SK-N-MC (cell line): ENCODE results near the gene HIVEP2.

ENCODE experiments used
- EZH2 ChIP-seq: fragments of 200-600 bp; sonication (generic); IDR thresholded peaks from one replicate; pipeline ENCODE4 v1.6.1; 2017; ENCODE audit warnings: antibody characterized with exemption
- POLR2AphosphoS5 ChIP-seq: IDR thresholded peaks from 2 replicates; pipeline ENCODE4 v1.6.1; 2012; ENCODE audit warnings: mild to moderate bottlenecking, low read depth, low read length, borderline replicate concordance

- TF ChIP-seq POLR2AphosphoS5 (no peak), EZH2 (no peak)
Measured at GRCh38 chr6:142846459-142846831, 98.5 kb downstream of the HIVEP2 start.
